Measurements from ENCODE around the gene MDH1B. TPM values are rescaled to one million over a fixed set of nuclear protein-coding genes. Genes with fewer than 3 reads are reported as not detected.

MDH1B gene
- total RNA-seq, 1 experiment from 2014 or later: 1.3 TPM

- H3K9ac ChIP-seq (ENCODE audit: extremely low read depth, insufficient read length, low read length): no peak overlapping the region
- H3T11ph ChIP-seq (ENCODE audit: low read length): peak overlapping the region; percentile 2
- peak overlapping the region; percentile 54; the same call in 1 of the 2 replicates for H3K14ac ChIP-seq (ENCODE audit: insufficient read depth, low read length)
- Mint-ChIP-seq H3K27ac (peak overlapping the region in 1 of 3 experiments; percentile 79; a peak in 3 of 7 replicates), H3K9me3 (no peaks in the 10 kb centered on the region), H3K4me1 (peaks cover 37 to 67% of the 10 kb centered on the region in 2 experiments), H3K36me3 (ENCODE audit: insufficient read depth in 1 of 3, low read depth in 3 of 3) (peaks cover 0 to 12% (median 0%) of the 10 kb centered on the region in 3 experiments; a peak in 2 of 7 replicates), H3K4me3 (no peak overlapping the region), H3K27me3 (ENCODE audit: low read depth) (no peaks in the 10 kb centered on the region)
- H2BK15ac ChIP-seq (ENCODE audit: low read depth, low read length): no peak overlapping the region
- no peak overlapping the region for H4K8ac ChIP-seq (replicated peaks; ENCODE audit: insufficient read length, low read depth, low read length)
- H2BK20ac ChIP-seq (ENCODE audit: low read depth, low read length, poor library complexity, severe bottlenecking): no peak overlapping the region
- H4K5ac ChIP-seq (ENCODE audit: insufficient read length, low read depth, low read length): no peak overlapping the region
- TF ChIP-seq, protein P1, sequence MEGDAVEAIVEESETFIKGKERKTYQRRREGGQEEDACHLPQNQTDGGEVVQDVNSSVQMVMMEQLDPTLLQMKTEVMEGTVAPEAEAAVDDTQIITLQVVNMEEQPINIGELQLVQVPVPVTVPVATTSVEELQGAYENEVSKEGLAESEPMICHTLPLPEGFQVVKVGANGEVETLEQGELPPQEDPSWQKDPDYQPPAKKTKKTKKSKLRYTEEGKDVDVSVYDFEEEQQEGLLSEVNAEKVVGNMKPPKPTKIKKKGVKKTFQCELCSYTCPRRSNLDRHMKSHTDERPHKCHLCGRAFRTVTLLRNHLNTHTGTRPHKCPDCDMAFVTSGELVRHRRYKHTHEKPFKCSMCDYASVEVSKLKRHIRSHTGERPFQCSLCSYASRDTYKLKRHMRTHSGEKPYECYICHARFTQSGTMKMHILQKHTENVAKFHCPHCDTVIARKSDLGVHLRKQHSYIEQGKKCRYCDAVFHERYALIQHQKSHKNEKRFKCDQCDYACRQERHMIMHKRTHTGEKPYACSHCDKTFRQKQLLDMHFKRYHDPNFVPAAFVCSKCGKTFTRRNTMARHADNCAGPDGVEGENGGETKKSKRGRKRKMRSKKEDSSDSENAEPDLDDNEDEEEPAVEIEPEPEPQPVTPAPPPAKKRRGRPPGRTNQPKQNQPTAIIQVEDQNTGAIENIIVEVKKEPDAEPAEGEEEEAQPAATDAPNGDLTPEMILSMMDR (conservative IDR thresholded peaks at IDR 0.05): no peak
- no peak overlapping the region for H2AFZ ChIP-seq (ENCODE audit: low read length)
- WGBS (ENCODE audit: extremely low coverage, insufficient read length, low lambda C conversion rate): no CpG with 5 or more reads among the region's 9 CpGs
- no peak overlapping the region for H4K91ac ChIP-seq (ENCODE audit: insufficient read length, low read depth, low read length)
- no peaks in the 10 kb centered on the region for H3K27me3 ChIP-seq (ENCODE audit: insufficient read depth, low read length)
- H3K79me1 ChIP-seq (ENCODE audit: insufficient read depth, low read depth, low read length, poor library complexity, severe bottlenecking): no peaks in the 10 kb centered on the region
- no peaks in the 10 kb centered on the region for H3K23me2 ChIP-seq (ENCODE audit: insufficient read length, low read depth, low read length, poor library complexity, severe bottlenecking)
- H3K4ac ChIP-seq (ENCODE audit: low read depth, low read length): no peak overlapping the region; the same call in 1 of the 2 replicates
- no peak overlapping the region for H2BK12ac ChIP-seq (ENCODE audit: insufficient read length, low read depth, low read length)
- DNase-seq: no peak
- no peaks in the 10 kb centered on the region for H3K9me3 ChIP-seq (ENCODE audit: control insufficient read depth, low read depth, low read length)
- H2BK120ac ChIP-seq (ENCODE audit: low read depth, low read length, poor library complexity, severe bottlenecking): no peak overlapping the region
- H3K4me1 ChIP-seq (ENCODE audit: insufficient read depth, low read length): peaks cover 15% of the 10 kb centered on the region
- H3K56ac ChIP-seq (ENCODE audit: insufficient read length, low read depth, low read length): no peak overlapping the region
- peak overlapping the region; percentile 15 for H3K18ac ChIP-seq (ENCODE audit: insufficient read length, low read depth, low read length)
- H2AK5ac ChIP-seq (ENCODE audit: insufficient read length, low read length): no peak overlapping the region
- no peaks in the 10 kb centered on the region for H4K20me1 ChIP-seq (ENCODE audit: control insufficient read depth, insufficient read depth, insufficient read length)
- peak overlapping the region; percentile 20 for H3K27ac ChIP-seq (ENCODE audit: insufficient read length, low read depth, low read length)
- H2BK5ac ChIP-seq (ENCODE audit: insufficient read length, low read length): no peak overlapping the region
- no peaks in the 10 kb centered on the region for H3K79me2 ChIP-seq (ENCODE audit: insufficient read depth, low read length)
- H3K4me2 ChIP-seq (ENCODE audit: insufficient read depth, insufficient read length, low read length): peak overlapping the region; percentile 8
- no peak overlapping the region for H3K23ac ChIP-seq (ENCODE audit: insufficient read length, low read depth, low read length)
These were observed 36.5 kb upstream of the MDH1B start for GRCh38 chr2:206801418-206802189.
